HG03045 (cell line): ENCODE data around the gene DMBX1.

ENCODE experiments used
- ATAC-seq: cut with Tn5 transposase; IDR thresholded peaks from one replicate; pipeline ENCODE4 v1.9.1; 2021; ENCODE audit warnings: mild to moderate bottlenecking, moderate library complexity; ENCODE audit not compliant: unreplicated experiment

Gene DMBX1

GRCh38 chr1:46497020-46497419, 7.4 kb downstream of the DMBX1 start:
- no peak for ATAC-seq

GRCh38 chr1:46497665-46498064, 8.0 kb downstream of the DMBX1 start:
- no peak for ATAC-seq

GRCh38 chr1:46501528-46501927, 11.9 kb downstream of the DMBX1 start:
- no peak for ATAC-seq

- ATAC-seq = no peak
Observed at GRCh38 chr1:46503421-46503820, 13.8 kb downstream of the DMBX1 start.

GRCh38 chr1:46506470-46507219, 17.0 kb downstream of the DMBX1 start:
- ATAC-seq = no peak

GRCh38 chr1:46508757-46509156, 19.1 kb downstream of the DMBX1 start:
- no peak for ATAC-seq

GRCh38 chr1:46510341-46510997, 20.8 kb downstream of the DMBX1 start:
- ATAC-seq = no peak

GRCh38 chr1:46510998-46511365, 21.3 kb downstream of the DMBX1 start:
- no peak for ATAC-seq

- ATAC-seq = no peak
Observed at GRCh38 chr1:46512135-46512791, 22.6 kb downstream of the DMBX1 start.

- ATAC-seq = no peak
Observed at GRCh38 chr1:46512792-46513190, 23.2 kb downstream of the DMBX1 start.

GRCh38 chr1:46513536-46513935, 23.9 kb downstream of the DMBX1 start:
- ATAC-seq = no peak

GRCh38 chr1:46515576-46515975, 25.9 kb downstream of the DMBX1 start:
- no peak for ATAC-seq

GRCh38 chr1:46516200-46516950, 26.7 kb downstream of the DMBX1 start:
- ATAC-seq = no peak

- ATAC-seq = no peak
Observed at GRCh38 chr1:46517010-46517600, 27.5 kb downstream of the DMBX1 start.

- ATAC-seq = no peak
Observed at GRCh38 chr1:46517932-46518498, 28.4 kb downstream of the DMBX1 start.

GRCh38 chr1:46519209-46519608, 29.6 kb downstream of the DMBX1 start:
- ATAC-seq = no peak

GRCh38 chr1:46520063-46520911, 30.7 kb downstream of the DMBX1 start:
- ATAC-seq = no peak

- ATAC-seq = no peak
Observed at GRCh38 chr1:46521414-46521813, 31.8 kb downstream of the DMBX1 start.

GRCh38 chr1:46522184-46522968, 32.7 kb downstream of the DMBX1 start:
- peak; percentile 39 for ATAC-seq
